ENCODE results near the gene MCTP1.

DNA sequence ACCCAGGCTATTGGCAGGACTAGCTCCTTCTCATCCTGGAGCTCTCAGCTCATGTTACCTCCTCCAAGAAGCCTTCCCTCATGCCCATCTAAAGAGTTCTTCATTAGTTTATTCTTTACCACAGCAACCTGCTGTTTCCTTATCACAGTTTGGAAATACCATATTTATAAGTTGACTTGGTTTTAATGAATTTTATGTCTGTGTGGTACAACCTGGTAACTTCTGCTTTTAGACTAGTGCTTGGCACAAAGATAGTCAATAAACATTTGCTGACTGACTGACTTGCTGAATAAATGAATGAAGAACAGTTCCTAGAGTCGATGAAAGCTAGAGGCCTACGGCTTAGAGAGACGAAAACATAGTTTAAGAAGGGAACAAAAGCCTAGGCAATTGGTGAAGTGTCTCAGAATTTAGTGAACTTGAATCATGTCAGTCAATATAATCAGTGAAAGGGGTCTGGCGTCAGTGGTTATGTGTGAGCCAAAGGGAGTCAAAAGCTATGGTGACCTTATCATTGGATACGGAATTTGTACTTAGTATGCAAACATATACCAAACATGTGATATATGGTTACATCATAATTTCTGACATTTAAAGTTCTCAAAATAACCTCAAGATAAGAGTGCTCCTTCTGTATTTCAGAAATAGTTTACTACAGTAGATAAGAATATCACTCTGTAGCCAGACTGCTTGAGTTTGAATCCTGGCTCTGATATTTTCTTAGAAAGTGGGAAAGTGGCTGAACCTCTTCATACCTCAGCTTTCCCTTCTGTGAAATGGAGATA is 239.5 kb downstream of the MCTP1 start:
- TF ChIP-seq POLR2A (IDR thresholded peaks at IDR 0.05; ENCODE audit: low read depth, low read length) (no peak), POLR2AphosphoS5 (IDR thresholded peaks at IDR 0.05; ENCODE audit: low read depth, low read length) (no peak), TAF1 (IDR thresholded peaks at IDR 0.05; ENCODE audit: borderline replicate concordance, low read depth, low read length) (no peak)
